GM21381 (cell line): ENCODE measurements around the gene ZNF649.

Experiments used
- ATAC-seq: cut with Tn5 transposase; IDR thresholded peaks from one replicate; pipeline ENCODE4 v1.9.1; 2021; ENCODE audit warnings: mild to moderate bottlenecking, moderate library complexity; ENCODE audit not compliant: unreplicated experiment

Gene ZNF649

DNA sequence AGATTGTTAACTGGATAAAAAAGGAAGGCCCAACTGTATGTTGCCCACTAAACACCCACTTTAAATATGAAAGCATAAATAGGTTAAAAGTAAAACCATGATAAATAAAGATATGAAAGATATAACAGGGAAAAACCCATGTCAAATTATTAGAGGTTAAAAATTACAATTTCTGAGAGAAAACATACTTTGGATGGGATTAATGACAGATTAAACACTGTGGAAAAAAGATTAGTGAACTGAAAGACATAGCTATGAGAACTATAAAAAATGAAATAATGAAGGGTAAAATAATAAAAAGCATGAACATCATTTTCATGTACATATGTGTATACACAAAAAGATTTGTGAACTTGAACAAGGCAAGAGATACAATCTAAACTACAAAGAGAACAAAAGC is 14.9 kb downstream of the ZNF649 start:
- ATAC-seq: no peak

DNA sequence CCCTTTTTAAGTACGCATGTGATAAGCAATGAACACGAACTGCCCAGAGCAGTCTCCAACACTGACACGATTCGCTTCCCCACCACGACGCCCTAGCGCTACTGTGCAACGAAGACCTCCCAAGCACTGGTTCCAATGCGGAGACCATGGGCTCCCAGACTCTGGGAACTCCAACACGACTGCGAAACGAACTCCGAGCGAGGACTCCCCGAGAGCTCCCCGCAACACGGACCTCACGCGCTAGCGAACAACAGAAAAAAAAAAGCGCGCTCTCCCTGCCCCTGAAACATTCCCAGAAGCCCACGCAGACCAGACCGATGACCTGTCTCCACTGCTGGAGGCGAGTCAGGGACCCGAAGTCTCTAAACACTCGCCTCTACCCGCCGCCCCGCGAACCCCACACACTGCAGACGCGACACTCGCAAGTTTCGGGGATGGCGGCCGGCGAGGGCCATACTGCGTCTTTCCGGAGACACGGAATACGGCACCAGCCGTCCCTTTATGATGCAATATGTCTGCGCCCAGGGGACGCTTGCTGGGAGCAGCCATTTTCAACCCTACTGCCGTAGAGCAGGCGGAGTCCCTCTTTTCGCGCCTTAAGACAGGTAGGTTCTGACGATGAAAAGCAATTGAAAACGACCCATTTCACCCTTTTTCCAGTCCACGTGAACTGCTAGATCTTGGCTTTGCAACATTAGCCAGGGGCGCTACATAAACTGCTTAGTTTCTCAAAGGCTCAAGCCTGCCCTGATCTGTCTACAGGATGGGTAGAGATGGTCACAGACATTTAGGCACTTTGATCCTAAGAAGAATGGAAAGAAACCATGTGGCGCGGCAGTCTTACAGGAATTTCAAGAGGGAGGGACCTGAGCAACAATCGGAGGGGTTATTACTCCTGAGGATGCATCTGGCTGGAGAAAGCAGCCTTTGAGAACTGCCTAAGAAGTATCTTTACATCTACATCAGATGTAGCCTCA is 17.0 kb downstream of the ZNF649 start, which contains the start of gene ZNF577:
ZNF577 (minus strand) TSS at position 430 of the 977 bp plus-strand sequence. CDS start 7,569 bp downstream, outside the sequence.
- ATAC-seq: no peak

DNA sequence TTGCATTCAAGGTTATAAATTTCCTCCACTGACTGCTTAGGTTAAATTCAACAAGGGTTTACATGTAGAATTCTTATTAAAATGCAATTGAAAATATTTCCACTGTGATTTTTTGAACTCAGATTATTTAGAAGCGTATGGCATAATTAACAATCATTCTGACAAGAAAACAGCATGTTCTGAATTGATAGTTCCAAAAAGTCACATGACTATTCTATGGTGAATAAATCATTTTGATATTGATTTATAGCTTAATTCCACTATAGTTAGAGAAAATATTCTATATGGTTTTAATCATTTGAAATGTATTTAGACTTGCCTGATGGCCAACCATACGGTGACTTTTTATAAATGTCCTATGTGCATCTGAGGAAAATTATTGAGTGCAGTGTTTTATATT is 20.1 kb downstream of the ZNF649 start:
- ATAC-seq: no peak

DNA sequence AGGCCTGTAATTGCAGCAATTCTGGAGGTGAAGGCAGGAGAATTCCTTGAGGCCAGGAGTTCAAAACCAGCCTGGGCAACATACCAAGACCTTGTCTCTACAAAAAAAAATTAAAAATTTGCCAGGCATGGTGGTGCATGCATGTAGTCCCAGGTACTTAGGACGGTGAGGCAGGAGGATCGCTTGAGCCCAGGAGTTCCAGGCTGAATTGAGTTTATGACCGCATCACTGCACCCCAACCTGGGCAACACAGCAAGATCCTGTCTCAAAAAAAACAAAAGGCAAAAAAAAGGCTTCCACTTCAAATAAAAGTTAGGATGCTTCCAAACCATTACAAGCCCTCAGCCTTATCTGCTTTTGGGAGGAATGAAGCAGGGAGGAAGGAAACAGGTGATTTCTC is 22.3 kb downstream of the ZNF649 start:
- ATAC-seq: no peak

DNA sequence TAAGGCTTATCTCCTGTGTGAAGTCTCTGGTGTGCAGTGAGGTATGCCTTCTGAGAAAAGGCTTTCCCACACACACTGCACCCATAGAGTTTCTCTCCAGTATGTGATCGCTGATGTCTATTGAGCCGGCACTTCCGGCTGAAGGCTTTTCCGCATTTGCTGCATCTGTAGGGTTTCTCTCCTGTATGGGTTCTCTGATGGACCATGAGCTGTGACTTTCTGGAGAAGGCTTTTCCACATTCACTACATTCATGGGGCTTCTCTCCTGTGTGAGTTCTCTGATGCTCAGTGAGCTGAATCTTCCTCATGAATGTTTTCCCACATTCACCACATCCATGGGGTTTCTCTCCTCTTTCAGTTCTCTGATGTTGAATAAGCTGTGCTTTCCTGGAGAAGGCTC is 31.7 kb downstream of the ZNF649 start:
- no peak for ATAC-seq

DNA sequence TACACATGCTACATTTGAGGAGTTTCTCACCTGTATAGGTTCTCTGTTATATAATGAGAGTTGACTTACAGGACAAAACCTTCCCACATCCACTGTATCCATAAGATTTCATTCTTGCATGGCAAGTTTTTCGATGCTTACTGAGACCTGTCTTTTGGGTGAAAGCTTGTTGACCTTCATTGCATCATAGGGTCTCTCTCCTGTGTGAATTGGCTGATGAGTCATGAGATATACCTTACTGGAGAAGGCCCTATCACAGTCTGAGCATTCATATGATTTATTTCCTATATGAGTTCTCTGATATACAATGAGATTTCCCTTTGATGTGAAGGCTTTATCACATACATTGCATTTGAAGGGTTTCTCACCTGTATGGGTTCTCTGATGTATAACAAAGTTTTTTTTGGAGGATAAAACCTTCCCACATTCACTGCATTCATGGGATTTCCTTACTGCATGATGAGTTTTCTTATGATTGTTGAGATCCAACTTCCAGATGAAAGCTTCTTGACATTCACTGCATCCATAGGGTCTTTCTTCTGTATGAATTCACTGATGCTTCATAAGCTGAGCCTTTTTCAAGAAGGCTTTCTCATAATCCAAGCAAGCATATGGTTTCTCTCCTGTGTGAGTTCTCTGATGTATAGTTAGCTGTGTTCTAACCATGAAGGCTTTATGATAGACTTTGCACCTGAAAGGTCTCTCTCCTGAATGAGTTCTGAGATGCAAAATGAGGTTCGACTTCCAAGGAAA is 42.8 kb downstream of the ZNF649 start:
- no peak for ATAC-seq
